WTC11 (cell line): ENCODE results near the gene FFAR3. TPM values are rescaled to one million over a fixed set of nuclear protein-coding genes. Genes with fewer than 3 reads are reported as not detected.

Source experiments
- ATAC-seq: fragments of 200-7000 bp; cut with Tn5 transposase; 2 replicates; pipeline ENCODE4 v1.10.0; 2021; ENCODE audit warnings: mild to moderate bottlenecking, moderate library complexity
- CTCF ChIA-PET: fragments of 300-600 bp; sonication (Branson Sonifier 250); formaldehyde crosslinking; loops from one replicate; lab custom pipeline; 2021; ENCODE audit warnings: antibody characterized with exemption; lab: Charles Lee
- POLR2A ChIA-PET: fragments of 350-600 bp; sonication (Branson Sonifier 250); formaldehyde crosslinking; loops from one replicate; lab custom pipeline; 2021; ENCODE audit warnings: antibody characterized with exemption; lab: Charles Lee
- DNase-seq: peaks from one replicate; pipeline ENCODE4 v3.0.0; 2021; ENCODE audit warnings: low spot score
- H3K27ac Mint-ChIP-seq: 2 replicates; pipeline ENCODE4 v1.8.0; 2021; ENCODE audit warnings: mixed read lengths
- H3K27me3 Mint-ChIP-seq: 2 replicates; pipeline ENCODE4 v1.8.0; 2021; ENCODE audit warnings: low read depth, mild to moderate bottlenecking, moderate library complexity, mixed read lengths
- H3K36me3 Mint-ChIP-seq: 2 replicates; pipeline ENCODE4 v1.8.0; 2021; ENCODE audit warnings: mixed read lengths
- H3K4me1 Mint-ChIP-seq: 2 replicates; pipeline ENCODE4 v1.8.0; 2022; ENCODE audit warnings: mixed read lengths
- H3K4me3 Mint-ChIP-seq: 2 replicates; pipeline ENCODE4 v1.8.0; 2021; ENCODE audit warnings: mild to moderate bottlenecking, moderate library complexity, mixed read lengths
- H3K9me3 Mint-ChIP-seq: 2 replicates; pipeline ENCODE4 v1.8.0; 2021; ENCODE audit warnings: mixed read lengths
- E2F1 ChIP-seq: sonication (generic); formaldehyde crosslinking; IDR thresholded peaks from 2 replicates; pipeline ENCODE4 v1.8.0; 2022; ENCODE audit warnings: mild to moderate bottlenecking, missing genetic modification reagents
- E2F4 ChIP-seq: sonication (generic); formaldehyde crosslinking; IDR thresholded peaks from 2 replicates; pipeline ENCODE4 v1.8.1; 2022; ENCODE audit warnings: low read depth, mild to moderate bottlenecking, moderate library complexity, missing genetic modification reagents, borderline replicate concordance
- EMX1 ChIP-seq: fragments of 250-450 bp; sonication (Bioruptor Pico); IDR thresholded peaks from 2 replicates; pipeline ENCODE4 v1.8.0; 2021; ENCODE audit warnings: mild to moderate bottlenecking
- FOXK1 ChIP-seq: sonication (generic); formaldehyde crosslinking; IDR thresholded peaks from 2 replicates; pipeline ENCODE4 v1.8.0; 2022; ENCODE audit warnings: mild to moderate bottlenecking, moderate library complexity, missing genetic modification reagents
- FOXP4 ChIP-seq: sonication (generic); formaldehyde crosslinking; IDR thresholded peaks from 2 replicates; pipeline ENCODE4 v1.8.0; 2022; ENCODE audit warnings: mild to moderate bottlenecking, missing genetic modification reagents
- GTF2I ChIP-seq: fragments of 250-450 bp; sonication (Bioruptor Pico); conservative IDR thresholded peaks from 2 replicates; pipeline ENCODE4 v1.4.0; 2021; ENCODE audit warnings: mild to moderate bottlenecking
- HMGXB4 ChIP-seq: sonication (generic); formaldehyde crosslinking; IDR thresholded peaks from 2 replicates; pipeline ENCODE4 v1.8.1; 2023; ENCODE audit warnings: mild to moderate bottlenecking, moderate library complexity, missing genetic modification reagents
- IRF1 ChIP-seq: sonication (generic); formaldehyde crosslinking; IDR thresholded peaks from 2 replicates; pipeline ENCODE4 v1.8.0; 2023; ENCODE audit warnings: missing genetic modification reagents
- JUN ChIP-seq: sonication (generic); formaldehyde crosslinking; IDR thresholded peaks from 2 replicates; pipeline ENCODE4 v1.8.0; 2023; ENCODE audit warnings: mild to moderate bottlenecking, missing genetic modification reagents
- KAT7 ChIP-seq: sonication (generic); formaldehyde crosslinking; IDR thresholded peaks from 2 replicates; pipeline ENCODE4 v1.8.1; 2023; ENCODE audit warnings: missing genetic modification reagents, mild to moderate bottlenecking, borderline replicate concordance
- MLX ChIP-seq: sonication (generic); formaldehyde crosslinking; IDR thresholded peaks from 2 replicates; pipeline ENCODE4 v1.8.1; 2023; ENCODE audit warnings: mild to moderate bottlenecking, missing genetic modification reagents, moderate library complexity
- NR1H2 ChIP-seq: sonication (generic); formaldehyde crosslinking; IDR thresholded peaks from 2 replicates; pipeline ENCODE4 v1.9.0; 2021; ENCODE audit warnings: mild to moderate bottlenecking, moderate library complexity, missing genetic modification reagents
- NR2C2 ChIP-seq: sonication (generic); formaldehyde crosslinking; IDR thresholded peaks from 2 replicates; pipeline ENCODE4 v1.8.0; 2022; ENCODE audit warnings: mild to moderate bottlenecking, missing genetic modification reagents
- RORB ChIP-seq: fragments of 250-450 bp; sonication (Bioruptor Pico); IDR thresholded peaks from 2 replicates; pipeline ENCODE4 v1.9.0; 2021; ENCODE audit warnings: mild to moderate bottlenecking
- SMAD4 ChIP-seq: sonication (generic); formaldehyde crosslinking; IDR thresholded peaks from 2 replicates; pipeline ENCODE4 v1.8.0; 2022; ENCODE audit warnings: mild to moderate bottlenecking, missing genetic modification reagents
- SOX15 ChIP-seq: fragments of 250-450 bp; sonication (Bioruptor Pico); IDR thresholded peaks from 2 replicates; pipeline ENCODE4 v1.9.0; 2021; ENCODE audit warnings: mild to moderate bottlenecking
- TCF7 ChIP-seq: sonication (generic); formaldehyde crosslinking; IDR thresholded peaks from 2 replicates; pipeline ENCODE4 v1.8.0; 2022; ENCODE audit warnings: mild to moderate bottlenecking, low read depth, missing genetic modification reagents, moderate library complexity
- TP53 ChIP-seq: sonication (generic); formaldehyde crosslinking; IDR thresholded peaks from 2 replicates; pipeline ENCODE4 v1.8.1; 2023; ENCODE audit warnings: mild to moderate bottlenecking, missing genetic modification reagents
- USF1 ChIP-seq: sonication (generic); formaldehyde crosslinking; IDR thresholded peaks from 2 replicates; pipeline ENCODE4 v1.8.0; 2022; ENCODE audit warnings: mild to moderate bottlenecking, missing genetic modification reagents
- USF2 ChIP-seq: sonication (generic); formaldehyde crosslinking; IDR thresholded peaks from 2 replicates; pipeline ENCODE4 v1.8.1; 2023; ENCODE audit warnings: mild to moderate bottlenecking, missing genetic modification reagents, moderate library complexity
- ZMAT4 ChIP-seq: fragments of 250-450 bp; sonication (Bioruptor Pico); IDR thresholded peaks from 2 replicates; pipeline ENCODE4 v1.9.0; 2021; ENCODE audit warnings: mild to moderate bottlenecking
- ZNF138 ChIP-seq: sonication (generic); formaldehyde crosslinking; conservative IDR thresholded peaks from 2 replicates; pipeline ENCODE4 v1.8.1; 2022; ENCODE audit warnings: mild to moderate bottlenecking, moderate library complexity, missing genetic modification reagents
- ZNF219 ChIP-seq: sonication (generic); formaldehyde crosslinking; IDR thresholded peaks from 2 replicates; pipeline ENCODE4 v1.8.0; 2023; ENCODE audit warnings: missing genetic modification reagents, mild to moderate bottlenecking, borderline replicate concordance
- ZNF263 ChIP-seq: sonication (generic); formaldehyde crosslinking; IDR thresholded peaks from 2 replicates; pipeline ENCODE4 v1.8.1; 2022; ENCODE audit warnings: low read depth, mild to moderate bottlenecking, moderate library complexity, missing genetic modification reagents
- ZNF396 ChIP-seq: fragments of 250-450 bp; sonication (Bioruptor Pico); IDR thresholded peaks from 2 replicates; pipeline ENCODE4 v1.8.0; 2021; ENCODE audit warnings: mild to moderate bottlenecking, moderate library complexity, borderline replicate concordance
- total RNA-seq: library from RNA; stranded (reverse); gene quantifications from 3 replicates; pipeline ENCODE4 v1.2.3, GENCODE V29; 2021

The FFAR3 gene
- total RNA-seq, 1 experiment from 2014 or later = not detected

- H3K4me3 Mint-ChIP-seq = no peak overlapping the region
- H3K9me3 Mint-ChIP-seq = no peaks in the 10 kb centered on the region
- DNase-seq = no peak
- H3K36me3 Mint-ChIP-seq = no peaks in the 10 kb centered on the region
- CTCF ChIA-PET = interaction anchor here (0.8 kb wide), 1 partner anchor 147 kb away, joined by 3 read pairs; no protein-coding TSS in a partner anchor
- H3K4me1 Mint-ChIP-seq = peaks cover 7% of the 10 kb centered on the region
- H3K27me3 Mint-ChIP-seq = no peaks in the 10 kb centered on the region
- no peak overlapping the region for H3K27ac Mint-ChIP-seq
- TF ChIP-seq ZNF138 (CRISPR knock-in tag) (no peak), NR1H2 (CRISPR knock-in tag) (no peak), FOXK1 (no peak), SOX15 (CRISPR knock-in tag) (no peak), ZNF396 (CRISPR knock-in tag) (no peak), FOXP4 (no peak), IRF1 (CRISPR knock-in tag) (no peak), E2F1 (CRISPR knock-in tag) (no peak), E2F4 (CRISPR knock-in tag) (no peak), EMX1 (CRISPR knock-in tag) (no peak), MLX (CRISPR knock-in tag) (no peak), USF2 (no peak), ZNF263 (CRISPR knock-in tag) (no peak)
- POLR2A ChIA-PET = no interaction called here
- ATAC-seq = no peak
Measured at GRCh38 chr19:35348911-35349611, 9.2 kb upstream of the FFAR3 start.

GRCh38 chr19:35349614-35350521, 8.4 kb upstream of the FFAR3 start:
- H3K4me3 Mint-ChIP-seq = no peak overlapping the region
- H3K9me3 Mint-ChIP-seq = no peaks in the 10 kb centered on the region
- POLR2A ChIA-PET = no interaction called here
- no peaks in the 10 kb centered on the region for H3K27me3 Mint-ChIP-seq
- DNase-seq (no peak), ATAC-seq (no peak)
- no peak for TF ChIP-seq JUN
- no peak for TF ChIP-seq ZMAT4 (CRISPR knock-in tag)
- no peak for TF ChIP-seq ZNF219 (CRISPR knock-in tag)
- no peak for TF ChIP-seq TP53 (CRISPR knock-in tag)
- no peak for TF ChIP-seq TCF7
- no peak for TF ChIP-seq SMAD4 (CRISPR knock-in tag)
- TF ChIP-seq RORB (CRISPR knock-in tag) = no peak
- TF ChIP-seq GTF2I = no peak
- no peak for TF ChIP-seq USF1
- TF ChIP-seq NR2C2 (CRISPR knock-in tag) = no peak
- TF ChIP-seq HMGXB4 (CRISPR knock-in tag) = no peak
- no peak for TF ChIP-seq KAT7 (CRISPR knock-in tag)
- TF ChIP-seq, all 79 proteins: peak for 0
- Mint-ChIP-seq H3K27ac (no peak overlapping the region), H3K4me1 (peaks cover 7% of the 10 kb centered on the region), H3K36me3 (no peaks in the 10 kb centered on the region)
- CTCF ChIA-PET = no interaction called here
